COLO668 (cell line): Measurements from ENCODE around the gene PJA2.

Source experiments
- DNase-seq: peaks from one replicate; lab custom pipeline; 2025; ENCODE audit not compliant: unreplicated experiment; lab: John Stamatoyannopoulos, UW

Gene PJA2

GRCh38 chr5:109408991-109409843 lies 557 bp downstream of the PJA2 start:
- peak; percentile 53 for DNase-seq

GRCh38 chr5:109407913-109408312 lies 1.9 kb downstream of the PJA2 start:
- no peak for DNase-seq

GRCh38 chr5:109406719-109407118 lies 3.1 kb downstream of the PJA2 start:
- DNase-seq = no peak

GRCh38 chr5:109404428-109404960 lies 5.3 kb downstream of the PJA2 start:
- DNase-seq = no peak

- DNase-seq = no peak
Observed at GRCh38 chr5:109403469-109403868, 6.3 kb downstream of the PJA2 start.

GRCh38 chr5:109399092-109399759 lies 10.5 kb downstream of the PJA2 start:
- DNase-seq = no peak

GRCh38 chr5:109396965-109397364 lies 12.8 kb downstream of the PJA2 start:
- DNase-seq = no peak

GRCh38 chr5:109394806-109395205 lies 15.0 kb downstream of the PJA2 start:
- no peak for DNase-seq

- no peak for DNase-seq
Observed at GRCh38 chr5:109390188-109390587, 19.6 kb downstream of the PJA2 start.

- DNase-seq = no peak
Observed at GRCh38 chr5:109388407-109388806, 21.4 kb downstream of the PJA2 start.

GRCh38 chr5:109387408-109387974 lies 22.3 kb downstream of the PJA2 start:
- DNase-seq = no peak

GRCh38 chr5:109378095-109378494 lies 31.7 kb downstream of the PJA2 start:
- DNase-seq = no peak

GRCh38 chr5:109374625-109375024 lies 35.1 kb downstream of the PJA2 start:
- DNase-seq = no peak

- DNase-seq = no peak
Observed at GRCh38 chr5:109373932-109374331, 35.8 kb downstream of the PJA2 start.

GRCh38 chr5:109370343-109370742 lies 39.4 kb downstream of the PJA2 start:
- DNase-seq = no peak

- no peak for DNase-seq
Observed at GRCh38 chr5:109365653-109366052, 44.1 kb downstream of the PJA2 start.

- DNase-seq = no peak
Observed at GRCh38 chr5:109364977-109365376, 44.8 kb downstream of the PJA2 start.

- DNase-seq = no peak
Observed at GRCh38 chr5:109359642-109360041, 50.1 kb downstream of the PJA2 start.

GRCh38 chr5:109357807-109358206 lies 52.0 kb downstream of the PJA2 start:
- DNase-seq = no peak

GRCh38 chr5:109354761-109355160 lies 55.0 kb downstream of the PJA2 start:
- no peak for DNase-seq

- DNase-seq = no peak
Observed at GRCh38 chr5:109351988-109352864, 57.5 kb downstream of the PJA2 start.
